ENCODE measurements around the gene SRI. TPM values are rescaled to one million over a fixed set of nuclear protein-coding genes. Genes with fewer than 3 reads are reported as not detected.

SRI gene
- total and polyA plus RNA-seq, 2 donors, result 88.1 to 92.9 TPM

Other genes starting within 250 kb of the SRI start
- gene STEAP4, start 86.9 kb upstream of the SRI start, total RNA-seq, result 13.2 TPM
- 23.8 TPM for gene STEAP4, start 86.9 kb upstream of the SRI start, polyA plus RNA-seq

Measured in urinary bladder (tissue), 2 donors.